A204.1 (cell line): ENCODE measurements around the gene GOLT1A.

ENCODE experiments used
- FAIRE-seq: peaks from 2 replicates; lab custom pipeline; 2012; peaks lifted over from hg19 to GRCh38; lab: Jason Lieb, UNC

GOLT1A gene

GRCh38 chr1:204217648-204218000 is 3.8 kb upstream of the GOLT1A start:
- no peak for FAIRE-seq

- no peak for FAIRE-seq
Observed at GRCh38 chr1:204216880-204217647, 3.3 kb upstream of the GOLT1A start.

- FAIRE-seq = no peak
Observed at GRCh38 chr1:204216236-204216635, 2.4 kb upstream of the GOLT1A start.

GRCh38 chr1:204212715-204213114 is 1.1 kb downstream of the GOLT1A start:
- FAIRE-seq = no peak

- FAIRE-seq = no peak
Observed at GRCh38 chr1:204211046-204211445, 2.7 kb downstream of the GOLT1A start.

- no peak for FAIRE-seq
Observed at GRCh38 chr1:204207136-204207616, 6.6 kb downstream of the GOLT1A start.

GRCh38 chr1:204206121-204206520 is 7.7 kb downstream of the GOLT1A start:
- FAIRE-seq = no peak

- no peak for FAIRE-seq
Observed at GRCh38 chr1:204205486-204205885, 8.3 kb downstream of the GOLT1A start.

GRCh38 chr1:204204944-204205343 is 8.8 kb downstream of the GOLT1A start:
- no peak for FAIRE-seq

- FAIRE-seq = no peak
Observed at GRCh38 chr1:204203206-204203767, 10.5 kb downstream of the GOLT1A start.

- FAIRE-seq = no peak
Observed at GRCh38 chr1:204202481-204202880, 11.3 kb downstream of the GOLT1A start.

- no peak for FAIRE-seq
Observed at GRCh38 chr1:204201348-204202040, 12.3 kb downstream of the GOLT1A start.

- no peak for FAIRE-seq
Observed at GRCh38 chr1:204199579-204199978, 14.2 kb downstream of the GOLT1A start.

GRCh38 chr1:204198348-204199340 is 15.1 kb downstream of the GOLT1A start:
- no peak for FAIRE-seq

- no peak for FAIRE-seq
Observed at GRCh38 chr1:204197068-204197467, 16.7 kb downstream of the GOLT1A start.

- no peak for FAIRE-seq
Observed at GRCh38 chr1:204196068-204196795, 17.6 kb downstream of the GOLT1A start, which contains the start of gene KISS1. KISS1 (minus strand) TSS chr1:204196491; CDS start chr1:204192876, 3,615 bp downstream.

- no peak for FAIRE-seq
Observed at GRCh38 chr1:204194771-204195170, 19.0 kb downstream of the GOLT1A start.

- no peak for FAIRE-seq
Observed at GRCh38 chr1:204194080-204194479, 19.7 kb downstream of the GOLT1A start.

GRCh38 chr1:204192589-204193352 is 21.0 kb downstream of the GOLT1A start:
- FAIRE-seq = no peak

GRCh38 chr1:204192046-204192445 is 21.7 kb downstream of the GOLT1A start:
- no peak for FAIRE-seq

- no peak for FAIRE-seq
Observed at GRCh38 chr1:204191456-204191855, 22.3 kb downstream of the GOLT1A start.
